Liver (tissue), 9 donors: ENCODE results near the gene CLRN3. TPM values are rescaled to one million over a fixed set of nuclear protein-coding genes. Genes with fewer than 3 reads are reported as not detected.

ENCODE experiments used
- DNase-seq: peaks from one replicate; pipeline ENCODE4 v3.0.0-alpha.2; 2017; ENCODE audit warnings: low spot score
- H3K27ac ChIP-seq, 2 donors: one replicate each; pipeline ENCODE4 v1.7.0; 2013; ENCODE audit warnings: inconsistent platforms in 2 of 2, low read length in 2 of 2, control low read depth in 1 of 2, low read depth in 1 of 2, mild to moderate bottlenecking in 1 of 2
- H3K27me3 ChIP-seq, 4 donors: one replicate each; pipeline versions ENCODE4 v1.6.1 to v1.7.0; 2013; ENCODE audit warnings: low read length in 3 of 4, inconsistent platforms in 1 of 4, mild to moderate bottlenecking in 1 of 4, moderate library complexity in 1 of 4; ENCODE audit not compliant: control insufficient read depth in 4 of 4, insufficient read depth in 4 of 4
- H3K36me3 ChIP-seq, 4 donors: one replicate each; pipeline versions ENCODE4 v1.6.1 to v1.7.0; 2013; ENCODE audit warnings: low read length in 3 of 4, mild to moderate bottlenecking in 3 of 4, low read depth in 1 of 4, moderate library complexity in 1 of 4; ENCODE audit not compliant: control insufficient read depth in 4 of 4, insufficient read depth in 3 of 4
- H3K4me1 ChIP-seq, 4 donors: one replicate each; pipeline versions ENCODE4 v1.6.1 to v1.7.0; 2013; ENCODE audit warnings: low read length in 3 of 4, mild to moderate bottlenecking in 3 of 4, moderate library complexity in 1 of 4; ENCODE audit not compliant: control insufficient read depth in 4 of 4, insufficient read depth in 4 of 4
- H3K4me3 ChIP-seq, 3 donors: one replicate each; pipeline versions ENCODE4 v1.6.1 to v1.7.0; 2013; ENCODE audit warnings: low read length in 3 of 3, control low read depth in 1 of 3, low read depth in 1 of 3, mild to moderate bottlenecking in 1 of 3
- H3K9ac ChIP-seq, 2 donors: one replicate each; pipeline ENCODE4 v1.7.0; 2013; ENCODE audit warnings: low read length in 2 of 2, mild to moderate bottlenecking in 2 of 2, moderate library complexity in 2 of 2, control low read depth in 1 of 2, low read depth in 1 of 2
- H3K9me3 ChIP-seq, 4 donors: one replicate each; pipeline versions ENCODE4 v1.6.1 to v1.7.0; 2013; ENCODE audit warnings: low read length in 3 of 4; ENCODE audit not compliant: control insufficient read depth in 4 of 4
- EGR1 ChIP-seq, 2 donors: IDR thresholded peaks; 2 replicates each; pipeline ENCODE4 v1.6.1; 2016 to 2018; ENCODE audit warnings: antibody characterized with exemption in 2 of 2, low read depth in 2 of 2
- FOXA1 ChIP-seq: IDR thresholded peaks from 2 replicates; pipeline ENCODE4 v1.6.1; 2016; ENCODE audit warnings: antibody characterized with exemption
- FOXA2 ChIP-seq: IDR thresholded peaks from 2 replicates; pipeline ENCODE4 v1.6.1; 2016; ENCODE audit warnings: antibody characterized with exemption
- GABPA ChIP-seq, 2 donors: IDR thresholded peaks in 1 of 2; conservative IDR thresholded peaks in 1 of 2; 2 replicates each; pipeline ENCODE4 v1.6.1; 2016; ENCODE audit warnings: antibody characterized with exemption in 2 of 2, mild to moderate bottlenecking in 1 of 2, moderate library complexity in 1 of 2
- HNF4A ChIP-seq, 2 donors: conservative IDR thresholded peaks; 2 replicates each; pipeline ENCODE4 v1.6.1; 2016; ENCODE audit warnings: antibody characterized with exemption in 2 of 2, mild to moderate bottlenecking in 2 of 2
- HNF4G ChIP-seq: IDR thresholded peaks from 2 replicates; pipeline ENCODE4 v1.6.1; 2016; ENCODE audit warnings: antibody characterized with exemption
- JUND ChIP-seq, 2 donors: IDR thresholded peaks; 2 replicates each; pipeline ENCODE4 v1.6.1; 2016; ENCODE audit warnings: antibody characterized with exemption in 2 of 2
- NR2F2 ChIP-seq: IDR thresholded peaks from 2 replicates; pipeline ENCODE4 v1.6.1; 2016; ENCODE audit warnings: antibody characterized with exemption
- RAD21 ChIP-seq, 2 donors: IDR thresholded peaks; 2 replicates each; pipeline ENCODE4 v1.6.1; 2016; ENCODE audit warnings: antibody characterized with exemption in 2 of 2, mild to moderate bottlenecking in 2 of 2
- RXRA ChIP-seq, 2 donors: IDR thresholded peaks; 2 replicates each; pipeline ENCODE4 v1.6.1; 2017 to 2018; ENCODE audit warnings: antibody characterized with exemption in 2 of 2, mild to moderate bottlenecking in 1 of 2
- SP1 ChIP-seq: IDR thresholded peaks from 2 replicates; pipeline ENCODE4 v1.6.1; 2018; ENCODE audit warnings: antibody characterized with exemption, mild to moderate bottlenecking
- TAF1 ChIP-seq: conservative IDR thresholded peaks from 2 replicates; pipeline ENCODE4 v1.6.1; 2016; ENCODE audit warnings: antibody characterized with exemption, mild to moderate bottlenecking
- YY1 ChIP-seq: IDR thresholded peaks from 2 replicates; pipeline ENCODE4 v1.6.1; 2016; ENCODE audit warnings: antibody characterized with exemption, mild to moderate bottlenecking
- WGBS: extraction: QIAGEN DNeasy Blood & Tissue Kit; methylation state at CpG from one replicate; pipeline ENCODE4 v1.1.7; 2013; 5-methylcytosine and 5-hydroxymethylcytosine counted together
- polyA plus RNA-seq, 2 donors: library from polyadenylated mRNA; stranded (reverse) in 1 of 2; unstranded in 1 of 2; fragments of 200-250 nt in 1 of 2; fragments of >200 nt in 1 of 2; fragmentation: Nextera tagmentation in 1 of 2; extraction: Ambion mirVana in 1 of 2; gene quantifications; one replicate each; pipeline versions ENCODE4 v1.2.1 to v1.2.3, GENCODE V29; 2013 to 2015
- total RNA-seq, 2 donors: library from RNA; depleted of rRNA; stranded (reverse); fragments of >200 nt; gene quantifications; one replicate each; pipeline ENCODE4 v1.2.3, GENCODE V29; 2014
- TF ChIP-seq, protein P1 (sequence below): fragments of 150-350 bp; IDR thresholded peaks from 2 replicates; pipeline ENCODE4 v1.5.1; 2017; ENCODE audit warnings: improper control_type of control experiment, low read depth, low read length; ENCODE audit not compliant: missing input control
- TF ChIP-seq, protein P2 (sequence below): IDR thresholded peaks from 2 replicates; pipeline ENCODE4 v1.6.1; 2016; ENCODE audit warnings: antibody characterized with exemption
- TF ChIP-seq, protein P3 (sequence below): IDR thresholded peaks from 2 replicates; pipeline ENCODE4 v1.6.1; 2016; ENCODE audit warnings: antibody characterized with exemption
- TF ChIP-seq, protein P4 (sequence below): IDR thresholded peaks from 2 replicates; pipeline ENCODE4 v1.6.1; 2016; ENCODE audit warnings: antibody characterized with exemption, mild to moderate bottlenecking
- TF ChIP-seq, protein P5 (sequence below): IDR thresholded peaks from 2 replicates; pipeline ENCODE4 v1.6.1; 2016; ENCODE audit warnings: antibody characterized with exemption
- donor health status: healthy.
- donor health status: healthy.
- donor health status: healthy.
- donor health status: healthy.
- donor health status: healthy.

The CLRN3 gene
- total and polyA plus RNA-seq, 4 donors = 0.33 to 16.9 (median 6.9) TPM

DNA sequence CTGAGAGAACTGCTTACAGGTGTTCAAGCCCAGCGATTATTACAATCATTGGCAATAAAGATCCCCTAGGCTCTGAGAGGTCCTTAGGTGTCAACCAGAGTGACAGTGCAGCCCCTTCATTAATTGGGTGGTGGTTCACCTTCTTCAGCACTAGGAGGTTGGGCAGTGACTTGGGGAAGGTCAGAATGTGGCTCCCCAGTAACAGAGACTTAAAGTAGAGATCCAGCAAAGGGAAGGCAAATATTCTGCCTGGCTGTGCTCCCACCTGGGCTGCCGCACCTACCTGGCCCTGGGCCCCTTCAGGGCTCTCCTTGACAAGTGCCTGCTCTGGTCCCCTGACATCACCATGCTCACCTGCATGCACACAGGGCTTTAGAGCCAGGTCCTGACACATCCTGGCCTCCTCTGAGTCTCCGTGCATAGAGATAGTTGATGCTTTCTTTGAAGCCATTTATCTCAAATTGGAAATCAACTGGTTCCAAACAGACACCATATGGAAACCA lies 1.9 kb downstream of the CLRN3 start:
- no peaks in the 10 kb centered on the region for H3K36me3 ChIP-seq
- H3K9ac ChIP-seq = no peak overlapping the region
- TF ChIP-seq FOXA1 = no peak
- TF ChIP-seq, protein P1, sequence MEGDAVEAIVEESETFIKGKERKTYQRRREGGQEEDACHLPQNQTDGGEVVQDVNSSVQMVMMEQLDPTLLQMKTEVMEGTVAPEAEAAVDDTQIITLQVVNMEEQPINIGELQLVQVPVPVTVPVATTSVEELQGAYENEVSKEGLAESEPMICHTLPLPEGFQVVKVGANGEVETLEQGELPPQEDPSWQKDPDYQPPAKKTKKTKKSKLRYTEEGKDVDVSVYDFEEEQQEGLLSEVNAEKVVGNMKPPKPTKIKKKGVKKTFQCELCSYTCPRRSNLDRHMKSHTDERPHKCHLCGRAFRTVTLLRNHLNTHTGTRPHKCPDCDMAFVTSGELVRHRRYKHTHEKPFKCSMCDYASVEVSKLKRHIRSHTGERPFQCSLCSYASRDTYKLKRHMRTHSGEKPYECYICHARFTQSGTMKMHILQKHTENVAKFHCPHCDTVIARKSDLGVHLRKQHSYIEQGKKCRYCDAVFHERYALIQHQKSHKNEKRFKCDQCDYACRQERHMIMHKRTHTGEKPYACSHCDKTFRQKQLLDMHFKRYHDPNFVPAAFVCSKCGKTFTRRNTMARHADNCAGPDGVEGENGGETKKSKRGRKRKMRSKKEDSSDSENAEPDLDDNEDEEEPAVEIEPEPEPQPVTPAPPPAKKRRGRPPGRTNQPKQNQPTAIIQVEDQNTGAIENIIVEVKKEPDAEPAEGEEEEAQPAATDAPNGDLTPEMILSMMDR = no peak
- no peak for TF ChIP-seq TAF1
- no peak for TF ChIP-seq GABPA (IDR thresholded peaks at IDR 0.05 in 1 of 2, conservative IDR thresholded peaks at IDR 0.05 in 1 of 2)
- TF ChIP-seq RAD21 (IDR thresholded peaks at IDR 0.05) = no peak
- TF ChIP-seq YY1 = no peak
- no peak for TF ChIP-seq RXRA (IDR thresholded peaks at IDR 0.05)
- no peak for TF ChIP-seq HNF4G
- TF ChIP-seq FOXA2 = no peak
- TF ChIP-seq NR2F2 = no peak
- TF ChIP-seq JUND (IDR thresholded peaks at IDR 0.05) = no peak
- TF ChIP-seq, protein P2, sequence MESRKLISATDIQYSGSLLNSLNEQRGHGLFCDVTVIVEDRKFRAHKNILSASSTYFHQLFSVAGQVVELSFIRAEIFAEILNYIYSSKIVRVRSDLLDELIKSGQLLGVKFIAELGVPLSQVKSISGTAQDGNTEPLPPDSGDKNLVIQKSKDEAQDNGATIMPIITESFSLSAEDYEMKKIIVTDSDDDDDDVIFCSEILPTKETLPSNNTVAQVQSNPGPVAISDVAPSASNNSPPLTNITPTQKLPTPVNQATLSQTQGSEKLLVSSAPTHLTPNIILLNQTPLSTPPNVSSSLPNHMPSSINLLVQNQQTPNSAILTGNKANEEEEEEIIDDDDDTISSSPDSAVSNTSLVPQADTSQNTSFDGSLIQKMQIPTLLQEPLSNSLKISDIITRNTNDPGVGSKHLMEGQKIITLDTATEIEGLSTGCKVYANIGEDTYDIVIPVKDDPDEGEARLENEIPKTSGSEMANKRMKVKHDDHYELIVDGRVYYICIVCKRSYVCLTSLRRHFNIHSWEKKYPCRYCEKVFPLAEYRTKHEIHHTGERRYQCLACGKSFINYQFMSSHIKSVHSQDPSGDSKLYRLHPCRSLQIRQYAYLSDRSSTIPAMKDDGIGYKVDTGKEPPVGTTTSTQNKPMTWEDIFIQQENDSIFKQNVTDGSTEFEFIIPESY = no peak
- no peak for TF ChIP-seq EGR1 (IDR thresholded peaks at IDR 0.05; ENCODE audit: low read depth in 2 of 2)
- no peak for TF ChIP-seq HNF4A (conservative IDR thresholded peaks at IDR 0.05)
- no peak for TF ChIP-seq SP1
- TF ChIP-seq, protein P3, sequence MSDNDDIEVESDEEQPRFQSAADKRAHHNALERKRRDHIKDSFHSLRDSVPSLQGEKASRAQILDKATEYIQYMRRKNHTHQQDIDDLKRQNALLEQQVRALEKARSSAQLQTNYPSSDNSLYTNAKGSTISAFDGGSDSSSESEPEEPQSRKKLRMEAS = no peak
- peak overlapping the region; percentile 8 to 67 for H3K27ac ChIP-seq
- 47% methylated on average over 3 of the region's 3 CpGs for WGBS
- no peaks in the 10 kb centered on the region for H3K9me3 ChIP-seq
- peak overlapping the region; percentile 36 to 79 (median 44) for H3K4me3 ChIP-seq
- no peak for DNase-seq
- H3K4me1 ChIP-seq = peaks cover 7 to 44% (median 25%) of the 10 kb centered on the region in 4 donors
- H3K27me3 ChIP-seq = no peaks in the 10 kb centered on the region

DNA sequence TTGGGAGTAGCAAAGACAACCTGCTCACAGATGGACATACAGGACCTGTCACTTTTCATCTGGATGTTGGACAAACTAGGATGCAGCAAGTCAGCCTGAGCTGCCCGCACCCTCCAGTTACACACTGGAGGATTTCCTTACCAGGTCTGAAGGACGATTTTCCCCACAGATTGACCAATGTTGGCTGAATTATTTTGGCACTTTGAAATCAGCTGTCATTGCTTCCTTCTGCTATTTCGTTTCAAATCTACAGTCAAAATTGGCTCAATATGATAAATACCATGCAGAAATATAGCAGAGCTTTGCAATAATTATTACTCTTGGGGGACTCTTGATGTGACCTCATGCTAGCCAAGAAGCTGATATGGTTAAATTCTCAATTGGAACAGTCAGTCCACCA lies 2.5 kb downstream of the CLRN3 start:
- no peak for DNase-seq
- H3K9ac ChIP-seq = no peak overlapping the region
- peak overlapping the region in 2 of 3 donors; percentile 25 to 36 for H3K4me3 ChIP-seq
- WGBS = 38% methylated on average over 3 of the region's 3 CpGs
- peak overlapping the region in 1 of 2 donors; percentile 67 for H3K27ac ChIP-seq
- TF ChIP-seq, protein P3 = no peak
- TF ChIP-seq, protein P2 = no peak
- TF ChIP-seq YY1 (no peak), HNF4A (conservative IDR thresholded peaks at IDR 0.05) (no peak), NR2F2 (no peak), FOXA1 (no peak), RAD21 (IDR thresholded peaks at IDR 0.05) (no peak), TAF1 (no peak), RXRA (IDR thresholded peaks at IDR 0.05) (no peak), SP1 (no peak), HNF4G (no peak), EGR1 (IDR thresholded peaks at IDR 0.05; ENCODE audit: low read depth in 2 of 2) (no peak), GABPA (IDR thresholded peaks at IDR 0.05 in 1 of 2, conservative IDR thresholded peaks at IDR 0.05 in 1 of 2) (no peak), FOXA2 (no peak), JUND (IDR thresholded peaks at IDR 0.05) (no peak)
- TF ChIP-seq, protein P1 = no peak
- TF ChIP-seq, protein P4, sequence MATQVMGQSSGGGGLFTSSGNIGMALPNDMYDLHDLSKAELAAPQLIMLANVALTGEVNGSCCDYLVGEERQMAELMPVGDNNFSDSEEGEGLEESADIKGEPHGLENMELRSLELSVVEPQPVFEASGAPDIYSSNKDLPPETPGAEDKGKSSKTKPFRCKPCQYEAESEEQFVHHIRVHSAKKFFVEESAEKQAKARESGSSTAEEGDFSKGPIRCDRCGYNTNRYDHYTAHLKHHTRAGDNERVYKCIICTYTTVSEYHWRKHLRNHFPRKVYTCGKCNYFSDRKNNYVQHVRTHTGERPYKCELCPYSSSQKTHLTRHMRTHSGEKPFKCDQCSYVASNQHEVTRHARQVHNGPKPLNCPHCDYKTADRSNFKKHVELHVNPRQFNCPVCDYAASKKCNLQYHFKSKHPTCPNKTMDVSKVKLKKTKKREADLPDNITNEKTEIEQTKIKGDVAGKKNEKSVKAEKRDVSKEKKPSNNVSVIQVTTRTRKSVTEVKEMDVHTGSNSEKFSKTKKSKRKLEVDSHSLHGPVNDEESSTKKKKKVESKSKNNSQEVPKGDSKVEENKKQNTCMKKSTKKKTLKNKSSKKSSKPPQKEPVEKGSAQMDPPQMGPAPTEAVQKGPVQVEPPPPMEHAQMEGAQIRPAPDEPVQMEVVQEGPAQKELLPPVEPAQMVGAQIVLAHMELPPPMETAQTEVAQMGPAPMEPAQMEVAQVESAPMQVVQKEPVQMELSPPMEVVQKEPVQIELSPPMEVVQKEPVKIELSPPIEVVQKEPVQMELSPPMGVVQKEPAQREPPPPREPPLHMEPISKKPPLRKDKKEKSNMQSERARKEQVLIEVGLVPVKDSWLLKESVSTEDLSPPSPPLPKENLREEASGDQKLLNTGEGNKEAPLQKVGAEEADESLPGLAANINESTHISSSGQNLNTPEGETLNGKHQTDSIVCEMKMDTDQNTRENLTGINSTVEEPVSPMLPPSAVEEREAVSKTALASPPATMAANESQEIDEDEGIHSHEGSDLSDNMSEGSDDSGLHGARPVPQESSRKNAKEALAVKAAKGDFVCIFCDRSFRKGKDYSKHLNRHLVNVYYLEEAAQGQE = no peak
- TF ChIP-seq, protein P5, sequence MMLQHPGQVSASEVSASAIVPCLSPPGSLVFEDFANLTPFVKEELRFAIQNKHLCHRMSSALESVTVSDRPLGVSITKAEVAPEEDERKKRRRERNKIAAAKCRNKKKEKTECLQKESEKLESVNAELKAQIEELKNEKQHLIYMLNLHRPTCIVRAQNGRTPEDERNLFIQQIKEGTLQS = no peak
- H3K9me3 ChIP-seq = no peaks in the 10 kb centered on the region
- H3K4me1 ChIP-seq = peaks cover 7 to 44% (median 25%) of the 10 kb centered on the region in 4 donors
- H3K36me3 ChIP-seq = no peaks in the 10 kb centered on the region
- H3K27me3 ChIP-seq = no peaks in the 10 kb centered on the region
